ENCODE measurements around the gene C17orf67. TPM values are rescaled to one million over a fixed set of nuclear protein-coding genes. Genes with fewer than 3 reads are reported as not detected.

C17orf67 gene
- total and polyA plus RNA-seq, 9 of the 15 experiments (the other 6 are each of a cell fraction or from before 2014, with no cell fraction given): 0.07 to 1.7 (median 0.59) TPM

DNA sequence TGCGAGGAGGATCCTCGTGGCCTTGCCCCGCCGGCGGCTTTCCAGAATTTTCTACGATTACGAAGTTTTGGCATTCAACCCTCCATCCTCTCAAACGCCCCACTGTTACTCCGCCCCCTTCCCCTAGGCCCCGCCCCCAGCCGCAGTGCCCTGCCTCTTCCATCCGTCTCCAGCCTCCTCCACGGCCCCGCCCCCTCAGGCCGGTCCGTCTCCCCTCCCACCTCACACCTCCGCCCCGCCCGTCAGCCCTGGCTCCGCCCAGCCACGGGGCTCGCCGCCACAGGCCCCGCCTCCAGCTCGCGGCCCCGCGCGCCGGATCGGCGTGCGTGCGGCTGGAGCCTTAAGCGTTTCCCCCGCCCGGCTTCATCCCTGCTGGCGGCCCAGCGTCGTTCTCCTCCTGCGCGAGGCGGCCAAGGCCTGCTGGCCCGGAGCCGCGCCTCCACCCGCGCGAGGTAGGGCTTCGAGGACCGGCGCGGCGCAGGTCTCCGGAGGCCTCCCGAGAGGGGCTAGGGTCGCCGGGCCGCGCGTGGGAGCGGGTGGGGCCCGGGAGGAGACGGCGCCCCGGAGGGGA, at the start of gene C17orf67, which contains the start of gene DGKE (continued):
- TF ChIP-seq SNIP1 (IDR thresholded peaks at IDR 0.05; ENCODE audit: low read depth): no peak
- no peak for TF ChIP-seq NUFIP1 (IDR thresholded peaks at IDR 0.05; ENCODE audit: partially characterized antibody)
- no peak for TF ChIP-seq MEIS2 (IDR thresholded peaks at IDR 0.05; ENCODE audit: partially characterized antibody)
- TF ChIP-seq NFYB (IDR thresholded peaks at IDR 0.05; ENCODE audit: extremely low read depth, insufficient read length): no peak
- TF ChIP-seq, protein P1, sequence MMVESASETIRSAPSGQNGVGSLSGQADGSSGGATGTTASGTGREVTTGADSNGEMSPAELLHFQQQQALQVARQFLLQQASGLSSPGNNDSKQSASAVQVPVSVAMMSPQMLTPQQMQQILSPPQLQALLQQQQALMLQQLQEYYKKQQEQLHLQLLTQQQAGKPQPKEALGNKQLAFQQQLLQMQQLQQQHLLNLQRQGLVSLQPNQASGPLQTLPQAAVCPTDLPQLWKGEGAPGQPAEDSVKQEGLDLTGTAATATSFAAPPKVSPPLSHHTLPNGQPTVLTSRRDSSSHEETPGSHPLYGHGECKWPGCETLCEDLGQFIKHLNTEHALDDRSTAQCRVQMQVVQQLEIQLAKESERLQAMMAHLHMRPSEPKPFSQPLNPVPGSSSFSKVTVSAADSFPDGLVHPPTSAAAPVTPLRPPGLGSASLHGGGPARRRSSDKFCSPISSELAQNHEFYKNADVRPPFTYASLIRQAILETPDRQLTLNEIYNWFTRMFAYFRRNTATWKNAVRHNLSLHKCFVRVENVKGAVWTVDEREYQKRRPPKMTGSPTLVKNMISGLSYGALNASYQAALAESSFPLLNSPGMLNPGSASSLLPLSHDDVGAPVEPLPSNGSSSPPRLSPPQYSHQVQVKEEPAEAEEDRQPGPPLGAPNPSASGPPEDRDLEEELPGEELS (CRISPR knock-in tag; IDR thresholded peaks at IDR 0.05; ENCODE audit: borderline replicate concordance): 0 out of 2 replicates have a peak, but pooled peaks have one; percentile 30
- peak in 1 of 3 experiments; percentile 8; a peak in 1 of 6 replicates for TF ChIP-seq CTCF (IDR thresholded peaks at IDR 0.05 in 2 of 3, conservative IDR thresholded peaks at IDR 0.05 in 1 of 3; ENCODE audit: insufficient read depth in 2 of 3, low read depth in 1 of 3, low read length in 3 of 3)
- peak; percentile 50 for TF ChIP-seq HMGN3 (IDR thresholded peaks at IDR 0.05; ENCODE audit: borderline replicate concordance, extremely low read depth, insufficient read length, low read depth, low read length)
- no peak for TF ChIP-seq MAFK (IDR thresholded peaks at IDR 0.05; ENCODE audit: low read length)
- no peak for TF ChIP-seq DACH1 (IDR thresholded peaks at IDR 0.05; ENCODE audit: partially characterized antibody)
- TF ChIP-seq ZNF830 (CRISPR knock-in tag; IDR thresholded peaks at IDR 0.05): no peak
- peak; percentile 84 for TF ChIP-seq RBFOX2 (IDR thresholded peaks at IDR 0.05; ENCODE audit: low read depth, low read length)
- TF ChIP-seq NR1H2 (CRISPR knock-in tag; IDR thresholded peaks at IDR 0.05): no peak
- no peak for TF ChIP-seq TSHZ1 (CRISPR knock-in tag; IDR thresholded peaks at IDR 0.05)
- TF ChIP-seq MYC (IDR thresholded peaks at IDR 0.05; ENCODE audit: low read depth, low read length): peak; percentile 73
- no peak for TF ChIP-seq MYC (CRISPR knock-in tag; IDR thresholded peaks at IDR 0.05; ENCODE audit: borderline replicate concordance, low read depth)
- no peak for TF ChIP-seq SMARCA4 (IDR thresholded peaks at IDR 0.05)
- TF ChIP-seq CCNT2 (IDR thresholded peaks at IDR 0.05; ENCODE audit: borderline replicate concordance, extremely low read depth, insufficient read length, low read depth, low read length): peak; percentile 56
- no peak for TF ChIP-seq SIN3A (IDR thresholded peaks at IDR 0.05; ENCODE audit: borderline replicate concordance in 2 of 2, control insufficient read depth in 1 of 2, low read depth in 2 of 2, low read length in 2 of 2)
- no peak for TF ChIP-seq MCM3 (IDR thresholded peaks at IDR 0.05)

Data from K562 (cell line).